B cell (primary cell): Measurements from ENCODE around the gene CNPY3. TPM values are rescaled to one million over a fixed set of nuclear protein-coding genes. Genes with fewer than 3 reads are reported as not detected.
A peak's percentile ranks its signal among the peaks of the same experiment; 100 is the strongest.

Experiments
- ATAC-seq: fragments of 200-7000 bp; cut with Tn5 transposase; one replicate; pipeline ENCODE4 v1.10.0; 2021; ENCODE audit warnings: low read depth, mild to moderate bottlenecking, moderate number of reproducible peaks, moderate library complexity
- CTCF ChIA-PET: fragments of 350-600 bp; sonication (Branson Sonifier 250); formaldehyde crosslinking; loops from one replicate; lab custom pipeline; 2021; ENCODE audit warnings: antibody characterized with exemption, inconsistent platforms; lab: Charles Lee
- POLR2A ChIA-PET: fragments of 350-600 bp; sonication (Branson Sonifier 250); formaldehyde crosslinking; loops from one replicate; lab custom pipeline; 2021; ENCODE audit warnings: antibody characterized with exemption; lab: Charles Lee
- DNase-seq: peaks from one replicate; pipeline ENCODE4 v3.0.0; 2013
- H2AFZ ChIP-seq: 2 replicates; pipeline ENCODE4 v1.6.1; 2012; ENCODE audit warnings: mild to moderate bottlenecking, low read depth, low read length; ENCODE audit not compliant: insufficient read depth, poor library complexity, severe bottlenecking
- H3K27ac ChIP-seq, 2 donors: 1 replicate in 1 of 2; 2 replicates in 1 of 2; pipeline ENCODE4 v1.5.1; 2012 to 2013; ENCODE audit warnings: low read length in 2 of 2, mild to moderate bottlenecking in 2 of 2, moderate library complexity in 1 of 2
- H3K27me3 ChIP-seq, 4 experiments: fragments of 200-600 bp in 1 of 4; sonication (generic) in 1 of 4; replicated peaks in 1 of 4; 1 replicate in 2 of 4; 2 replicates in 2 of 4; pipeline versions ENCODE4 v1.6.1 to v1.7.0; 2013 to 2016; ENCODE audit warnings: low read length in 3 of 4, mild to moderate bottlenecking in 2 of 4, mixed read lengths in 1 of 4, moderate library complexity in 1 of 4; ENCODE audit not compliant: insufficient read depth in 4 of 4, control insufficient read depth in 3 of 4; ENCODE audit errors: control extremely low read depth in 1 of 4
- H3K36me3 ChIP-seq, 2 experiments: replicated peaks in 1 of 2; 1 replicate in 1 of 2; 2 replicates in 1 of 2; pipeline versions ENCODE4 v1.6.1 to v1.7.1; 2013; ENCODE audit warnings: low read length in 1 of 2; ENCODE audit not compliant: insufficient read depth in 2 of 2, control insufficient read depth in 1 of 2; ENCODE audit errors: control extremely low read depth in 1 of 2, extremely low read depth in 1 of 2
- H3K4me1 ChIP-seq, 2 donors: fragments of 200-600 bp in 1 of 2; sonication (generic) in 1 of 2; 1 replicate in 1 of 2; 2 replicates in 1 of 2; pipeline versions ENCODE4 v1.5.1 to v1.6.1; 2013 to 2017; ENCODE audit warnings: low read length in 2 of 2; ENCODE audit not compliant: control insufficient read depth in 2 of 2, insufficient read depth in 2 of 2
- H3K4me2 ChIP-seq: replicated peaks from 2 replicates; pipeline ENCODE3; 2012; ENCODE audit warnings: mild to moderate bottlenecking, low read depth, low read length; ENCODE audit not compliant: poor library complexity, severe bottlenecking
- H3K4me3 ChIP-seq, 5 experiments: fragments of 200-600 bp in 1 of 5; sonication (generic) in 1 of 5; 1 replicate in 3 of 5; 2 replicates in 2 of 5; pipeline versions ENCODE4 v1.5.1 to v1.7.0; 2011 to 2016; ENCODE audit warnings: low read length in 4 of 5, mild to moderate bottlenecking in 4 of 5, low read depth in 2 of 5, control low read depth in 1 of 5, moderate library complexity in 1 of 5; ENCODE audit not compliant: insufficient read depth in 1 of 5; ENCODE audit errors: control extremely low read depth in 1 of 5, extremely low read depth in 1 of 5
- H3K79me2 ChIP-seq: fragments of 200-600 bp; sonication (generic); one replicate; pipeline ENCODE4 v1.6.0; 2016; ENCODE audit warnings: low read length; ENCODE audit not compliant: control insufficient read depth, insufficient read depth
- H3K9ac ChIP-seq: fragments of 200-600 bp; sonication (generic); 2 replicates; pipeline ENCODE4 v1.6.1; 2017; ENCODE audit warnings: mild to moderate bottlenecking, low read length, moderate library complexity
- H3K9me3 ChIP-seq, 3 donors: one replicate each; pipeline versions ENCODE4 v1.6.1 to v1.7.1; 2013; ENCODE audit warnings: low read length in 2 of 3; ENCODE audit not compliant: control insufficient read depth in 2 of 3, insufficient read depth in 1 of 3; ENCODE audit errors: control extremely low read depth in 1 of 3
- H4K20me1 ChIP-seq: 2 replicates; pipeline ENCODE4 v1.6.0; 2012; ENCODE audit warnings: mild to moderate bottlenecking, low read length; ENCODE audit not compliant: insufficient read depth, control insufficient read depth, poor library complexity, severe bottlenecking
- H3K27ac Mint-ChIP-seq: one replicate; pipeline ENCODE4 v1.8.0; 2021; ENCODE audit warnings: mixed read lengths
- H3K27me3 Mint-ChIP-seq: one replicate; pipeline ENCODE4 v1.8.0; 2021; ENCODE audit warnings: mixed read lengths
- H3K4me1 Mint-ChIP-seq: one replicate; pipeline ENCODE4 v1.8.0; 2021; ENCODE audit warnings: mixed read lengths
- H3K4me3 Mint-ChIP-seq: one replicate; pipeline ENCODE4 v1.8.0; 2021; ENCODE audit warnings: mixed read lengths
- H3K9me3 Mint-ChIP-seq: one replicate; pipeline ENCODE4 v1.8.0; 2022; ENCODE audit warnings: mixed read lengths; ENCODE audit not compliant: insufficient read depth
- CTCF ChIP-seq: fragments of 200-600 bp; IDR thresholded peaks from one replicate; pipeline ENCODE4 v1.8.0; 2022; ENCODE audit warnings: antibody characterized with exemption, mild to moderate bottlenecking
- EZH2 ChIP-seq: IDR thresholded peaks from 2 replicates; pipeline ENCODE4 v1.6.1; 2012; ENCODE audit warnings: borderline replicate concordance, low read depth, mild to moderate bottlenecking, moderate library complexity, low read length; ENCODE audit not compliant: insufficient read depth, poor library complexity, severe bottlenecking
- WGBS: methylation state at CpG from one replicate; pipeline ENCODE4 v1.1.5; 2013; ENCODE audit warnings: missing lambda C conversion rate; ENCODE audit not compliant: insufficient coverage; 5-methylcytosine and 5-hydroxymethylcytosine counted together
- intact Hi-C: fragments of 100-400 bp; cut with micrococcal nuclease; formaldehyde crosslinking; loops from one replicate; pipeline ENCODE4 v1.10.0; 2022
- polyA plus RNA-seq: library from polyadenylated mRNA; depleted of rRNA; stranded (reverse); fragments of >200 nt; gene quantifications from 2 replicates; pipeline ENCODE4 v1.2.3, GENCODE V29; 2012
- total RNA-seq, 2 donors: library from RNA; stranded (reverse); fragments of 120-200 nt in 1 of 2; gene quantifications; 1 replicate in 1 of 2; 2 replicates in 1 of 2; pipeline versions ENCODE4 v1.2.3 to v1.2.4, GENCODE V29; 2013 to 2022

Gene CNPY3
- total and polyA plus RNA-seq, 2 donors (not counting 1 experiment from before 2014, with no cell fraction given): 123 to 163 TPM

- no peaks in the 10 kb centered on the region for H3K9me3 ChIP-seq
- peaks cover 12 to 22% of the 10 kb centered on the region in 2 donors for H3K4me1 ChIP-seq
- WGBS: 12% methylated on average over 13 of the region's 13 CpGs
- peak overlapping the region; percentile 82 for H3K27ac Mint-ChIP-seq
- H3K4me3 ChIP-seq: peak overlapping the region; percentile 25 to 96 (median 91)
- H3K9me3 Mint-ChIP-seq: no peaks in the 10 kb centered on the region
- no peak for TF ChIP-seq CTCF
- no peak for TF ChIP-seq EZH2
- no peaks in the 10 kb centered on the region for H4K20me1 ChIP-seq
- peaks cover 0 to 19% of the 10 kb centered on the region in 2 experiments for H3K36me3 ChIP-seq
- intact Hi-C loops: loop anchor here (1.0 kb wide), 3 partner anchors 29 to 186 kb away; partner anchors contain the start of genes CNPY3, KLHDC3 and SRF
- H3K9ac ChIP-seq: peak overlapping the region; percentile 93
- H3K79me2 ChIP-seq: peaks cover 62% of the 10 kb centered on the region
- no peaks in the 10 kb centered on the region for H3K27me3 ChIP-seq
- no peaks in the 10 kb centered on the region for H3K27me3 Mint-ChIP-seq
- ATAC-seq: no peak
- ChIA-PET POLR2A (interaction anchor here (0.9 to 2.2 kb wide), 6 partner anchors 14 to 189 kb away, joined by 3 to 36 read pairs (median 3); partner anchors contain the start of genes CNPY3, KLHDC3, MEA1 and RPL7L1), CTCF (interaction anchor here (0.6 to 1.8 kb wide), 4 partner anchors 52 to 357 kb away, joined by 3 to 8 read pairs (median 4); partner anchors contain the start of gene CNPY3)
- peak overlapping the region; percentile 79 for H3K4me2 ChIP-seq
- H3K4me1 Mint-ChIP-seq: peaks cover 42% of the 10 kb centered on the region
- peak; percentile 40 for DNase-seq
- peak overlapping the region; percentile 88 for H2AFZ ChIP-seq
- peak overlapping the region; percentile 89 for H3K4me3 Mint-ChIP-seq
- peak overlapping the region; percentile 46 to 82 for H3K27ac ChIP-seq
Observed at GRCh38 chr6:42984924-42985475, 55.7 kb downstream of the CNPY3 start.
